AG09309 (cell line): ENCODE measurements around the gene CSGALNACT2.

Experiments used
- DNase-seq: peaks from one replicate; pipeline ENCODE4 v3.0.0-alpha.2; 2010; ENCODE audit warnings: low read depth
- H3K4me3 ChIP-seq: 2 replicates; pipeline ENCODE4 v1.5.1; 2011; ENCODE audit warnings: mild to moderate bottlenecking, low read depth, low read length, moderate library complexity; ENCODE audit not compliant: control insufficient read depth
- TF ChIP-seq, protein P1 (sequence below): IDR thresholded peaks from 2 replicates; pipeline ENCODE4 v1.5.1; 2011; ENCODE audit warnings: mild to moderate bottlenecking, low read depth, low read length, inconsistent platforms; ENCODE audit not compliant: insufficient read depth, control insufficient read depth; ENCODE audit errors: missing control alignments

The CSGALNACT2 gene

DNA sequence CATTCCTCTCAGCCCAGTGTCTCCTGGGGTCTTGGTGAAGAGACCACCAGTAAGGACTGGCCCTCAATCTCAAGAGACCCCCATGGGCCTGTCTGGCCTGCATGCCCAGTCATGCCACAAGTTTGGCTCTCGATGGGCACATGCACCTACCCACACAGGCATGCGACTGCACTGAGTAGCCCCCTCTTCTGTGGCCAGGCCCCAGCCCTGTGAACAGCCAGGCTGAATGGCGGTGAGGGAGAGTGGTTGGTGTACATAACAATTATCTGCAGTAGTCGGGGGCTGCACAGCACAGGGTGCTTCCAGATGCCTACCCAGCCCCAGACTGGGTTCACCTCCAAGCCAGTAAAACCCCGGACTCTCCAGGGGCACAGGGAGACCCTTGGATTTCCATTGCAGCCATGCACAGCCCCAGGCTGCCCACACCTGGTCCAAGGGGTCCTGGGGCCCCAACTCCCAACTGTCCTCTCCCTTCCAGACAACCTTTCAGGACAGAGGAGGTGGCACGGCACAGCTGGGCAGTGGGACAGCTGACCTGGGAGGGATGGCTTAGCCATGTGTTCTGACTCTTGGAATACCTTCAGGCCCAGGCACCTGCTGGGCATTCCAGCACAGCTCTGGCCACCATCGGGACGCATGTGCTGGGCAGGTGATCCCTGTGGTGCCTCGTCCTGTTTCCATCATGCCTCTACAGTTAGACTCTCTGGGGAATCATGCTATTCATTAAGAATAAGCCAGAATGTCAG is 21.0 kb upstream of the CSGALNACT2 start:
- TF ChIP-seq, protein P1, sequence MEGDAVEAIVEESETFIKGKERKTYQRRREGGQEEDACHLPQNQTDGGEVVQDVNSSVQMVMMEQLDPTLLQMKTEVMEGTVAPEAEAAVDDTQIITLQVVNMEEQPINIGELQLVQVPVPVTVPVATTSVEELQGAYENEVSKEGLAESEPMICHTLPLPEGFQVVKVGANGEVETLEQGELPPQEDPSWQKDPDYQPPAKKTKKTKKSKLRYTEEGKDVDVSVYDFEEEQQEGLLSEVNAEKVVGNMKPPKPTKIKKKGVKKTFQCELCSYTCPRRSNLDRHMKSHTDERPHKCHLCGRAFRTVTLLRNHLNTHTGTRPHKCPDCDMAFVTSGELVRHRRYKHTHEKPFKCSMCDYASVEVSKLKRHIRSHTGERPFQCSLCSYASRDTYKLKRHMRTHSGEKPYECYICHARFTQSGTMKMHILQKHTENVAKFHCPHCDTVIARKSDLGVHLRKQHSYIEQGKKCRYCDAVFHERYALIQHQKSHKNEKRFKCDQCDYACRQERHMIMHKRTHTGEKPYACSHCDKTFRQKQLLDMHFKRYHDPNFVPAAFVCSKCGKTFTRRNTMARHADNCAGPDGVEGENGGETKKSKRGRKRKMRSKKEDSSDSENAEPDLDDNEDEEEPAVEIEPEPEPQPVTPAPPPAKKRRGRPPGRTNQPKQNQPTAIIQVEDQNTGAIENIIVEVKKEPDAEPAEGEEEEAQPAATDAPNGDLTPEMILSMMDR: no peak
- no peak overlapping the region for H3K4me3 ChIP-seq
- DNase-seq: no peak

DNA sequence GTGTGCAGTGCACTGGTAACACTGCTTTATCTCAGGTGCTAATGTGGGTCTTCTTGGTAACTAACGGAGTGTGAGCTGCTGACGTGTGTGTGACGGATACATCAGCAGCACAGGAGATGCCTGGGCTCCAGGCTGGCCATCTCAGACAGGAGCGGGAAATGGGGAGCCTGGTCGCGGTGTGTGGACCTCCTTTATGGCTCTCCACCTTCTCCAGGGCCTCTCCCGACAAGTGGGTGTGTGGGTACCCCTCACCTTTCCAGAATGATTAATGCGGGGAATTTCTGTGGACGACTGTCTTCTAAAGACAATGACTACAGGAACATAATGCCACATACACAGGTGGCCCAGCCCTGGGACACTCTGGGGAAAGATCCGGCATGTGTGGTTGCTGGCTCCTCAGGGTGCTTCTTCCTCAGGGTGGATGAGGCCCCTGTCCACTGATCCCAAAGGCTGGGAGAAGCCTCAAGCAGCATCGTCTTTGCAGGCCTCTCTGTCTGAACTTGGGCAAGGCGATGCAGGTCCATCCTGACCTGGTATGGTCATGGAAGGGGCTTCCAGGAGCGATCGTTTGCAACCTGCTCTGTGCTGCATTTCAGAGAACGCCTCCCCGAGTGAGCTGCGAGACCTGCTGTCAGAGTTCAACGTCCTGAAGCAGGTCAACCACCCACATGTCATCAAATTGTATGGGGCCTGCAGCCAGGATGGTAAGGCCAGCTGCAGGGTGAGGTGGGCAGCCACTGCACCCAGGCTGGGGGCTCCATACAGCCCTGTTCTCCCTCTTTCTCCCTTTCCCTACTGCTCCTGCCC is 20.3 kb upstream of the CSGALNACT2 start:
- DNase-seq: no peak
- H3K4me3 ChIP-seq: no peak overlapping the region
- TF ChIP-seq, protein P1: no peak

DNA sequence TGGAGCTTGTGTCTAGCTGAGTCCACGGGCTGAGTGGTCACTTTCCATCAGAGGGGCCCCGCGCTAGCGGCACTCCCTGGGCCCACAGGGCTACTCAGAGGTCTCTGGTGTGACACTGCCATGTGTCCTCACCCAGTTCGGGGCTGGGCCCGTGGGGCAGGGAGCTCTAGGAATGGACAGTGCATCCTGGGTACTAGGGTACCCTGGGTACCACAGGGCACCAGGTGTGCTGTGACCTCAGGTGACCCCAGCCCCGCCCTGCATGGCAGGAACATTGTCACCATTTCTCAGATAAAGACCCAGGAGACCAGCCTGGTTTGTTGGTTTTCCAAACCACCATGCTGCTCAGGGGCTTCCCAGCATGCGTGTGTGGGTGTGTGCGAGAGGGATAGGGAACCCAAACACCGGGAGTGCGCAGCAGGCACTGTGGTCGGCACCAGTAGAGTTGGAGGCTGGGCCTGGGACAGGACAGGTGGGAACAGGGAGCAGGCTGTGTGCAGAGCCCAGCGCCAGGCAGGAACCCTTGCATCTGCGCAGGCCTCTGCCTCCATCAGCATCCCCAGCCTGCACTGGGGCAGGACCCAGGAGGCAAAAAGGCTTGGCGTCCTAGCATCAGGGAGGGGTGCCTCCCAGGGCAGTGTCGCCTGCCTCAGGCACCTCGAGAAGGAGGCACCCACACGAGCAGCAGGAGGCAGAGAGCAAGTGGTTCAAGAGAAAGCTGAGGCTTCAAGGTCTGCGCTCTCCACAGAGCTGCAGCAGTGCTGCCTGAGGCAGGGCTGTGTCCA is 19.4 kb upstream of the CSGALNACT2 start:
- TF ChIP-seq, protein P1: no peak
- no peak for DNase-seq

DNA sequence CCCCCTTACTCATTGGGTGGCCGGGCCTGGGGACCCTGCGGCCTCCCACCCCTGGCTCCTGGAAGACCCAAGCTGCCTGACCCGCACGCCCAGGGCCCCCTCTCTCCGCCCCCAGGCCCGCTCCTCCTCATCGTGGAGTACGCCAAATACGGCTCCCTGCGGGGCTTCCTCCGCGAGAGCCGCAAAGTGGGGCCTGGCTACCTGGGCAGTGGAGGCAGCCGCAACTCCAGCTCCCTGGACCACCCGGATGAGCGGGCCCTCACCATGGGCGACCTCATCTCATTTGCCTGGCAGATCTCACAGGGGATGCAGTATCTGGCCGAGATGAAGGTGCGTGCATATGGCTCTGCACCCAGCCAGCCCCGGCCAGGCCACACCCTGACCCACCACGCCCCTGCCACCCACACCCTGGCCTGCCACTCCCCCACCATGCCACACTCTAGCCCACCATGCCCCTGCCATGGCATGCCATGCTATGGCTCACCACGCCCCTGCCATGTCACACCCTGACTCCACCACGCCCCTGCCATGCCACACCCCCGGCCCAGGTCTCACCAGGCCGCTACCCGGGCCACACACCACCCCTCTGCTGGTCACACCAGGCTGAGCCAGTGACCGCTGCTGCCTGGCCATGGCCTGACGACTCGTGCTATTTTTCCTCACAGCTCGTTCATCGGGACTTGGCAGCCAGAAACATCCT is 18.7 kb upstream of the CSGALNACT2 start:
- no peak for DNase-seq
- H3K4me3 ChIP-seq: no peak overlapping the region
- TF ChIP-seq, protein P1: no peak

More for the DNA sequence above, 19.4 kb upstream of the CSGALNACT2 start:
- no peak overlapping the region for H3K4me3 ChIP-seq

DNA sequence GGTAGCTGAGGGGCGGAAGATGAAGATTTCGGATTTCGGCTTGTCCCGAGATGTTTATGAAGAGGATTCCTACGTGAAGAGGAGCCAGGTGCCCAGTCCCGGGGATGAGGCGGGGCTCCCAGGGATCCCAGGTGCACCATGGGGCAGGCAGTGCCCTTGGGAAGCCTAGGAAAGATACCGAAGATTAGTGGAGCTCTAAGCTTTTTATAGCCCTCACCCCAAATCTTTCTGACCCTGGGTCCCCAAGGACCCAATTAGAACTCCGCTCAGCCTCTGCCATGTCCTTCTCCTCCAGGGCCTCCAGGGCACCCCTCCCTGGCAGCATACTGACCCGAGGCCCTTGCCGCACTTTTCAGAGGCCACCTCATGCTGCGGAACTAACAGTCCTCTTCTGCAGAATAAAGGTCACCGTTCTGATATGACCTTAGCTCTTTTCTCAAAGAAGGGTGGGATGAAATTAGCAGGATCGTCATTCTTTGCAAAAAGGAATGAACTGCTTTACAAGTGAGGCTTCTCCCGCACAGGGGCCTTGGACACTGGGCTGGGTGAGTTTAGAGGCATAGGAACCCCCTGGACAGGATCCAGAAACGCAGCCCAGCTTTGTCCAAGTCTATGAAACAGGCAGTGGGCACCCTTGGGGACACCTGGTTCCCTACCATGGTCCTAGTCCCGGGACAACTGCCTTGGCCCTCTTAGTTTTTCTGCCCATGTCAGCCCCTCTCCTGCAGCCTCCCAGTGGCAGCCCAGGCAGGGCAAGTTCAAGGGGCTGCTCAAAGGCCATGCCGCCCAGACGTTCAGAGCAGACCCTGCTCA is 17.9 kb upstream of the CSGALNACT2 start:
- no peak overlapping the region for H3K4me3 ChIP-seq
- no peak for DNase-seq
- TF ChIP-seq, protein P1: no peak

DNA sequence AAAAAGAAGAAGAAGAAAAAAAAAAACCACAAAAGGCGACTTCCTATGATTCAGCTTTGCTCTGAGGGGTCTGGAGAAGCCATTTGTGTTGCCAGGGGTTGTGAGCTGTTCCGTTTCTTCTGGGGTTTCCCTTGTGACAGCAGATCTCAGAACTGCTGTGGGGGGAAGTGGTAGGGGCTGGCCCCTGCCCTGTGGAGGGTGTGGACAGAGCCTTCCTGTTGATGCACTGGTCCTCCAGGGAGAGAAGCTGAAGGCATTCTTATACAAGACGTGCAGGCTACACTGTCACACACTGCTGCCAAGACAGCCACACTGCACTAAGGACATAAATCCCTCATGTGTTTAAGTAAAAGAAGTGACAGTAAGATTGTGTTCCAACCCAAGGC is 17.3 kb upstream of the CSGALNACT2 start:
- no peak overlapping the region for H3K4me3 ChIP-seq
- DNase-seq: no peak
- TF ChIP-seq, protein P1: no peak
